Measurements from ENCODE around the gene HPS4.
"Not testable (repeated sequence)": the region's sequence is repeated elsewhere in the genome, so short reads cannot be mapped to it uniquely, and the experiment has no call there.

Gene HPS4

DNA sequence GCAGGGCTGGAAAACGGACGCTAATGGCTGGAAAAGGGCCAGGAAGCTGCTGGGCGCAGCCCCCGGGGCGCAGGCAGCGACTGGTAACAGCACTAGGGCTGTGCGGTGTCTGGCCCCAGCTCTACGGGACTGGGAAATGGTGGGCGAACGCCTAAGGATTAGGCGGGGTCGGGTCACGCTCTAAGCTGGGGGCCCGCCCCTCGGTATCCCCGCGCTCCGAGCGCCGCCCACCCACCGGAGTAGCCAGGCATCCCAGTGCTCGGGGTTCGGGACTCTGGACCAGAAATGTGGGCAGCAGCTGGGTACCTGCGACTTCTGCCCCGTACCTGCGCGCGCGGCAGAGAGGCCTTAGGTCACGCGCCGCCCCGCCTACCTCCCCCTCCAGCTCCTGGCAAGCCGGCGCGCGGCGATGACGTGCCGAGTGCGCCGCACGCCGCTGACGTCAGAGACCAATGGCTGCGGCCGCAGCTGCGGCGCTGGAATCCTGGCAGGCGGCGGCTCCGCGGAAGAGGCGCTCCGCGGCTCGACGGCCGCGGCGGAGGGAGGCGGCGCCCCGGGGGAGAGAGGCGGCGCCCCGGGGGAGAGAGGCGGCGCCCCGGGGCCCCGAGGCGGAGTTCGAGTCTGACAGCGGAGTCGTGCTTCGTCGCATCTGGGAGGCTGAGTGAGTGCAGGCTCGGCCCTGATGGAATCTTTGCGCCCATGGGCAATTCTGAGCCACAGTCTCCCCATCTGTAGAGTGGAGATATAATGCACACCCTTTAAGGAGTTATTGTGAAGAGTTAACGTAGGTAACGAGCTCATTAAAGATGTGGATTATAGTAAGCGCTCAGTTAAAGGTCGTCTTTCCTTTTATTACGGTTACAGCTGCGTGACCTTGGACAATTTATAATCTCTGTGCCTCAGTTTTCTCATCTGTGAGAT, at the start of gene HPS4, which contains the start of gene SRRD:
Gene HPS4 (minus strand): TSS at position 345 of the 921 bp plus-strand sequence. CDS start 2,021 bp downstream, outside the sequence.
Gene SRRD (plus strand): TSS at position 439 of the 921 bp plus-strand sequence. CDS start 14 bp downstream, at position 453.
- peak; percentile 84 to 88 for DNase-seq (ENCODE audit: low read depth in 1 of 2, low spot score in 1 of 2)

- DNase-seq (ENCODE audit: low read depth in 1 of 2, low spot score in 1 of 2) = no peak
Observed at GRCh38 chr22:26529345-26529744, 45.8 kb upstream of the HPS4 start.

DNA sequence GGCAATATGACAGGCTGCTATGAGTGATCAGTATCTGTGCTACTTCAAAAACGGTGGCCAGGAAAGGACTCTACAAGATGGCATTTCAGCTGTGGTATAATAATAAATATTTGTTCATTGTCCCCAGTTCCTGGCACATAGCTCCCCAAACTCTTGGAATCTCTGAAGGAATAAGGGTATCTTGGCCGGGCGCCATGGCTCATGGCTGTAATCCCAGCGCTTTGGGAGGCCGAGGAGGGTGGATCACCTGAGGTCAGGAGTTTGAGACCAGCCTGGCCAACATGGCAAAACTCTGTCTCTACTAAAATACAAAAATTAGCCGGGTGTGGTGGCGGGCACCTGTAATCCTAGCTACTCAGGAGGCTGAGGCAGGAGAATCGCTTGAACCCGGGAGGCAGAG, 44.9 kb upstream of the HPS4 start:
- DNase-seq (ENCODE audit: low read depth in 1 of 2, low spot score in 1 of 2) = not testable (repeated sequence)

DNA sequence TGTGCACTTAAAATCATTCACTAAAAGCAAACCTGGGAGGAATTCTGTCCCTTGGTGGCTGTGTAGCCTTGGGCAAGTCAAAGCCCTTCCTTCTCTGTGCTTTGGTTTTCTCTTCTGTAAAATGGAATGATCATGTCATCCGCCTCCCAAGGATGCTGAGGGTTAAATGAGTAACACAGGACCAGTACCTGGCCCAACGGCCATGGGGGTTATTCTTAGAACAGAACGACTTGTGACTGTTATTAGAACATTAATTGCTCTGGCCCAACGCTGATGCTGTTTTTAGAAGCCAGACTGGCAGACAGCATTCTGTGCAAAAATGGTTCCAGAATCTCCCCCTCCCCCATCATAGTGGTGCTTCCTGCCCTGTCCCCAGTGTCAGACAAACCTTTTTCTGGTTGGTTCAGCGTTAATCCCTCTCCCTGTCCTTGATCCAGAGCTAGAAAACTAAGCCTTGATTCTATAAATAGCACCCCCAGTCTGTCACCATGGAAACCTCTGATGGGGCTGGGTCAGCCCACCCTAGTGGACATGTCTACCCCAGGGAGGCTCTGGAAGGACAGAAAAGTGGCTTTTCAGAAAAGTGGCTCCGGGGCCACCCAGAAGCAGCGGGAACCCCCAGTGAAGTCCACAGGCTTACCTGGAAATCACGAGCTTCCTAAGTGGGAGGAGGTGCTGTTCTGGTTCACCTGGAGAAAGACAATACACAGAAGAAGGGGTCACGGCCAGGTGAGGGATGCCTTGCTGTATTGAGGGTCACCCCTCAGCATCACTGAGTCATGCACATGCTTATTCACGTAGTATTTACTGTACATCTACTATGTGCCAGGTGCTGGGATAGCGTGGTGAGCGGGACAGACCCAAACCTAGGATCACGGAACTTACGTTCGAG, 44.2 kb upstream of the HPS4 start:
- DNase-seq (ENCODE audit: low read depth in 1 of 2, low spot score in 1 of 2) = no peak

DNA sequence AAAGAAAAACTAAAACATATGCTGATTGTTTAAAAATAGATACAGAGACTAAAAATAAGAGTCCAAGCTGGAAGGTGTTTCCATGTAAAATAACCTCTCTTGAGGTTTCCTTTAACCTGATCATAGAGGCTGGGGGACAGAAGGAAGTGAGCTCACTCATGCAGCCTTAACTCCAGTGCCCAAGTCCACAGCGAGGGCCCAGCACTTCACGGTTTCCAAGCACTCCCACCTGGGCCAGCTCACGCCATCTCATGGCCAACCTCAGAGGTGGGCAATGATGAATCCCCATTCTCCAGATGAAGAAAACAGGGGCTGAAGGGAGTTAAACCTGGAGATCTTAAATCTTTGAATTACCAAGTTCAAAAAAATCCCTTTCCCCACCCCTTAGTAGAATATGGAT, 43.6 kb upstream of the HPS4 start:
- no peak for DNase-seq (ENCODE audit: low read depth in 1 of 2, low spot score in 1 of 2)

DNA sequence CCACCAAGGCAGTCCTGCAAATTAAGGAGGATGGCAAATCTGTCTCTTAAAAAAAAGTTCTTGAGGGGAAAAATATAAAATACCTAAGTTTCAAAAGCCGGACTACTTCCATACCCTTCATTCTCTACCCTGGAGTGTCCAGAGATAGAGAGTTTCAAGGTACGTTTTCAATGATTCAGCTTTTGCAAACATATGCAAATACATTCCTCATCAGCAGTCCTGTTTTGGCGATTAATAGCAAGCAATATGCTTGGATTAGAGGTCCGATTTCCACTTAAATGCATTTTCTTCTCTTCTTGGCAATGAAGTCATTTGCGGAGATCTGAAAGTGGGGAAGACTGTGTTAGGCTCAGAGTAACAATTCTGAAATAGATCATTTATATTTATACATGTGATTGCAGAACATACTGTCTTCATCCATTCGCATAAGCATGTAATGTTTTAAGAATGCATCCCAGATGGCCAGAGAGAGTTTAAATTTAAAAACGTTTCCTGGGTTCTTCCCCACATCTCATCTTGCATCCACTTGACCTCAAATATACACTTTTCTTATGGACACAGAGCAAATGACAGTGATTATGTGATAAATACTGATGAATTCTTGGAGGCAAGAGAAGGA, 42.5 kb upstream of the HPS4 start:
- no peak for DNase-seq (ENCODE audit: low read depth in 1 of 2, low spot score in 1 of 2)

- no peak for DNase-seq (ENCODE audit: low read depth in 1 of 2, low spot score in 1 of 2)
Observed at GRCh38 chr22:26524870-26525269, 41.3 kb upstream of the HPS4 start.

DNA sequence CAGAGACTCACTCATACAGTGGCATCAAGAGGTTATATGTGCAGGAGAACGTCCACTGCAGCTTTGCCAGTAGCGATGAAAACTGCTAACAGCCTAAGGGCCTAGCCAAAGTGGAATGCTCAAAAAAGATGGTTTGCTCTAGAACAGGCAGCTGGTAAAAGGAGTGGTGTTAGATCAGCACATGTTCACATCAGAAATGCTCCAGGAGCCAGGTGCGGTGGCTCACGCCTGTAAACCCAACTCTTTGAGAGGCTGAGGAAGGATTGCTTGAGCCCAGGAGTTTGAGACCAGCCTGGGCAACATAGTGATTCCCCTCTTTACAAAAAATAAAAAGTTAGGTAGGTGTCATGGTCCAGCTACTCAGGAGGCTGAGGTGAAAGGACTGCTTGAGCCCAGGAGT, 39.0 kb upstream of the HPS4 start:
- no peak for DNase-seq (ENCODE audit: low read depth in 1 of 2, low spot score in 1 of 2)

DNA sequence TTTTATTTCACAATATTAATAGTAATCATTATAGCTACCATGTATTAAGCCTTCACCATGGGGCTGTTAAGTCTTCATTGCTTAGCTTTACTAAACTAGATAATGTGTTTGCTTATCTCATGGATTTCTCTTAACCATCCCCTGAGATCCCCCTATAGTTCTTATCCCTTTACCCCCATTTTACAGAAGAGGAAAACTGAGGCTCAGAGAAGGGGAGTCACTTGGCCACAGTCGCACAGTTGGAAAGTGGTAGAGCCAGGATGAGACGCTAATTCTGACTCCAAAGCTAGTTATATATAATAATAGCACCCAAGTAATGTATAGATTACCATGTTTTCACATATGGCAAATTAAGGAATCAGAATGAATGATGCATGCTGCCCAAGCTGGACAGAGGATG, 38.4 kb upstream of the HPS4 start:
- DNase-seq (ENCODE audit: low read depth in 1 of 2, low spot score in 1 of 2) = no peak

DNA sequence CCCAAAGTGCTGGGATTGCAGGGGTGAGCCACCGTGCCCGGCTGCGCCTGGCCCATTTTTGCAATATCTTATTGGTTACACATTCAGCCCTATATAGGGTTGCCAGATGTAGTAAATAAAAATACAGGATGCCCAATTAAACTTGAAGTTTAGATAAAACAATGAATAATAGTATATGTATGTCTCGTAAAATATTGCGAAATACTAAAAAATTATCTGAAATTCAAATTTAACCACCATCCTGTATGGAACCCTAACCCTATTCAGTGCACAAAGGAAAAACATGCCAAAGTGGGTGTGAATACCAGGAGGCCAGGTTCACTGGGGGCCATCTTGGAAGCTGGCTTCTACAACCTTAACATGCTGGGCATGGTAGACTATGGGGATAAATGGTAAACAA, 33.8 kb upstream of the HPS4 start:
- no peak for DNase-seq (ENCODE audit: low read depth in 1 of 2, low spot score in 1 of 2)

DNA sequence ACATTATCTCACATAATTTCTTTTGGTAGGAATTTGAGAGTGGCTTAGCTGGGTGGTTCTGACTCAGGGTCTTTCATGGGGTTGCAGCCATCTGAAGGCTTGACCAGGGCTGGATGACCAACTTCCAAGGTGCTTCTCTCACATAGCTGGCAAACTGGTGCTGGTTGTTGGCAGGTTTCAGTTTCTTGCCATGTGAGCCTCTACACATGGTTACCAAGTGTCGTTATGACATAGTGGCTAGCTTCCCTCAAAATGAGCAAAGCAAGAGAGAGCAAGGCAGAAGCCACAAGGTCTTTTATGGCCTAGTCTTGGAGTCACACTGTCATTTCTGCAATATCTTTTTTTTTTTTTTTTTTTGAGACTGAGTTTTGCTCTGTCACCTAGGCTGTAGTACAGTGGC, 32.9 kb upstream of the HPS4 start:
- no peak for DNase-seq (ENCODE audit: low read depth in 1 of 2, low spot score in 1 of 2)

DNA sequence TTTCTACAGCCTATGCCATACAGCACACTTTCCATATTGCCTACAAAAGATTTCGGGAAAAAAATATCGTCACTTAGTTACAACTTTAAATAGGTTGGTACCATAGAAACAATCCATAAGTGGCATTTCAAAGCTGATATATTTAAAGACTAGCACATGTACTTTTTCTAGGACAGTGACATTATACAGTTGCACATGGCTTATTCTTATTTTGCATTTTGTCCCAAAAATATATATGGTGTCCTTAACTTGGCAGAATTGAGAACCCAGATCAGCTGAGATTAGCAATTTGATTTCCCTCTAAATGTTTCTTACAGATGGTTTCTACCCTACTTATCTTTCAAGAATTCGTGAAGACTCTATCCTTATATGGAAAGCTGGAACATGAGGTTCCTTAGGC, 32.3 kb upstream of the HPS4 start:
- no peak for DNase-seq (ENCODE audit: low read depth in 1 of 2, low spot score in 1 of 2)

- no peak for DNase-seq (ENCODE audit: low read depth in 1 of 2, low spot score in 1 of 2)
Observed at GRCh38 chr22:26514419-26515161, 31.0 kb upstream of the HPS4 start.

- DNase-seq (ENCODE audit: low read depth in 1 of 2, low spot score in 1 of 2) = no peak
Observed at GRCh38 chr22:26513838-26514237, 30.3 kb upstream of the HPS4 start.

GRCh38 chr22:26512149-26512793, 28.7 kb upstream of the HPS4 start, which contains the start of gene TFIP11:
TFIP11 (minus strand) TSS chr22:26512473; CDS start chr22:26510272, 2,201 bp downstream.
- peak; percentile 90 to 91 for DNase-seq (ENCODE audit: low read depth in 1 of 2, low spot score in 1 of 2)

GRCh38 chr22:26508148-26508547, 24.6 kb upstream of the HPS4 start:
- no peak for DNase-seq (ENCODE audit: low read depth in 1 of 2, low spot score in 1 of 2)

DNA sequence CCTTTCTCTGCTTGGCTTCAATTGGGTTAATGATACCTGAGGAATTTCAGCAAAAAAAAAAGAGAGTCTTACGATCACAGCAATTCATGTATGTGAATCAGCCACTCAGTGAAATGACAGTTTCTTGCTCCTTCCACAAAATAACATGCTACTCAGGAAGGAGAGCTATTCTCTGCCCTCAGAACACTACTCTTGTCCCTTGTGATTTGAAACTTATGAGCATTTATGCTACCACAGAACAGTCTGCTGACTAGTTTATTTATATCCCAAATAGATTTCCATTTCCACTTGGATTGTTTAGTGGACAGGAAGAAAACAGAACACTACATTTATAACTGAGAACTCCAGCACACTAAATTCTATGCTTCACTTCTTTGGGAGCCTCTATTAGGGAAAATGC, 20.2 kb upstream of the HPS4 start:
- DNase-seq (ENCODE audit: low read depth in 1 of 2, low spot score in 1 of 2) = no peak

- peak in 1 of 2 donors; percentile 38 for DNase-seq (ENCODE audit: low read depth in 1 of 2, low spot score in 1 of 2)
Observed at GRCh38 chr22:26502688-26503561, 19.3 kb upstream of the HPS4 start.

DNA sequence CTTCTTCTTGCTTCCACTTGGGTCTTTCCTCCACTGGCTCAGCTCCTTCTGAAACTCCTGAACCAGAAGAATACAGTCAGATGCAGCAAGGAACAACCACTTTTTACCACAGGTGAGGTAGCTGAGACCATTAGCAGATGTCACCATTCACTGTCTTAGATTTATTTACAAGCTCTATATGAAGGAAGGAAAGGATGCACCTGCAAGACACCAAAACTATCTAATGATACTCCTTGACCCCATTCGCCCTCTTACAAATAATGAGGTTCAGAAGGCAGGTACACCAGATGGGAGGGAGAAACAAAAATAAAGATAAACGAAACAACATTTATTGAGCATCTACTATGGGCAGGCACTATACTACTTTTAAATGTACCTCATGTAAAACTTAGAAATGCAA, 18.4 kb upstream of the HPS4 start:
- no peak for DNase-seq (ENCODE audit: low read depth in 1 of 2, low spot score in 1 of 2)
